HG02678 (cell line): Measurements from ENCODE around the gene DEPDC7.
A peak's percentile ranks its signal among the peaks of the same experiment; 100 is the strongest.

Source experiments
- ATAC-seq: cut with Tn5 transposase; IDR thresholded peaks from one replicate; pipeline ENCODE4 v1.9.1; 2021; ENCODE audit warnings: mild to moderate bottlenecking, moderate library complexity; ENCODE audit not compliant: unreplicated experiment

Gene DEPDC7

DNA sequence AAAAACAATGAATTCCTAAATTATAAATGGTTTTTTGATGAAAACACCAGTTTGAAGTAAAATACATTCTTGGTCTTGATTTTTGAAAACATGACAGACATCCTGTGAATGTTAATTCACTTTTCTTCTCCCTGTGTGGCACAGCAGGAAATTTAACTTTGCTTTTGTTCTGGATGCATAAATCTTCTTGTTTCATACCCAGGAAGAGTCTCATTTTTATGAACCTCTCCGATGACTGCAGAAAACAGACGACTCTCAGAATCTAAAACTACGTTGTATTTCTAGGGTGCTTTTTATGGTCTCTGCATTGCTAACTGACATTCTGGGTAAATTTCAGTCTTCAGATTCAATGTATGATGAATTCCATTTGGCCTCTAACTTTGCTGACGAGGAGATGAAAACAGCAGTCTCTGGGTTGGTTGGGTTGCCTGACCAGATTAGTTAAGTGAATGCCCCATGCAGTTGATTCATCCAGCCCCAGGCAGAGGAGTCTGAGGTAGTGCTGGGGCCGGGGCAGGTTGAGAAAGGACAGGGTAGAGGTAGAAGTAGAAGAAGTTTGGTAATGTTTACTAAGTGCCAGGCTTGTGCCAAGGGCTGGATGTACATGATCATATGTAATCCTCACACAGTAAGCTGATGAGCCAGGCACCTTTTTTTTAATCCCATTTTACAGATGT is 43.8 kb downstream of the DEPDC7 start:
- ATAC-seq: no peak

GRCh38 chr11:33060271-33060670 is 44.6 kb downstream of the DEPDC7 start:
- ATAC-seq: no peak

GRCh38 chr11:33062137-33062536 is 46.5 kb downstream of the DEPDC7 start:
- no peak for ATAC-seq

DNA sequence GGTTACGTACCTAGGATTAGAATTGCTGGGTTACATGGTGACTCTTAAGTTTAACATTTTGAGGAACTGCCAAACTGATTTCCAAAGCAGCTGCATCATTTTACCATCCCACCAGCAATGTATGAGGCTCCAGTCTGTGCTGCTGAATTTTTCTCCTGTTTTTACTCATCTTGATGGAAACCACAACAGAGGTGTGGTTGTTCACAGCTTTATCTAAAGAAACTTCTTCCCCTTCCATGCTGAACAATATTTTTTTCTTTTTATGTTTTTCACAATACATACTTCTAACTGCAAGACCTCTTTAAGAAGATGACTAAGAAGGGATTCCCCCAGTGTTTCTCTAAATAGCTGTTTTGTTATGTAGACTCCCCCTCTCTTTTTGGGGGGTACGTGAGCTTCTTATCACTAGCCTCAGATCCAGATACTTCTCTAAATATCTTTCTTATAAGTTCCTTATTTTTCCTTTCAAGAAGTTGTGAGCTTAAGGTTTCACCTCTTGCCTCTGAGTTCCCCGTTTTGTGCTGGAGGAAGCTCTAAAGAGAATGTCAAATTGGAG is 47.7 kb downstream of the DEPDC7 start:
- no peak for ATAC-seq

GRCh38 chr11:33064033-33064825 is 48.6 kb downstream of the DEPDC7 start:
- no peak for ATAC-seq

DNA sequence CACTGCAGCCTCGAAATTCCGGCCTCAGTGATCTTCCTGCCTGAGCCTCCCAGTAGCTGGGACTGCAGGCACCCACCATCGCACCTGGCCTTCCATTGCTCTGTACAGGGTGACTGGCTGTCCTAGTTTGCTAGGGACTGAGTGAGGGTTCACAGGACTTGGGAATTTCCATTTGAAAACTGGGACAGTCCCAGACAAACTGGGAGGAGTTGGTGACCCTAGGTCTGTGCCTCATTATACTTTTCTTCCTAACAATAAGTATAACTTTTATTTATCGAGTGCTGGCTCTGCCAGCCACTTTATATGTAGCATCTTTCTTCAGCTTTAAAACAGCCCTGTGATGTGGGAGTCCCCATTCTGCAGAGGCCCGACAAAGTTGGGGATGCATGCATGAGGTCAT is 49.2 kb downstream of the DEPDC7 start:
- no peak for ATAC-seq

DNA sequence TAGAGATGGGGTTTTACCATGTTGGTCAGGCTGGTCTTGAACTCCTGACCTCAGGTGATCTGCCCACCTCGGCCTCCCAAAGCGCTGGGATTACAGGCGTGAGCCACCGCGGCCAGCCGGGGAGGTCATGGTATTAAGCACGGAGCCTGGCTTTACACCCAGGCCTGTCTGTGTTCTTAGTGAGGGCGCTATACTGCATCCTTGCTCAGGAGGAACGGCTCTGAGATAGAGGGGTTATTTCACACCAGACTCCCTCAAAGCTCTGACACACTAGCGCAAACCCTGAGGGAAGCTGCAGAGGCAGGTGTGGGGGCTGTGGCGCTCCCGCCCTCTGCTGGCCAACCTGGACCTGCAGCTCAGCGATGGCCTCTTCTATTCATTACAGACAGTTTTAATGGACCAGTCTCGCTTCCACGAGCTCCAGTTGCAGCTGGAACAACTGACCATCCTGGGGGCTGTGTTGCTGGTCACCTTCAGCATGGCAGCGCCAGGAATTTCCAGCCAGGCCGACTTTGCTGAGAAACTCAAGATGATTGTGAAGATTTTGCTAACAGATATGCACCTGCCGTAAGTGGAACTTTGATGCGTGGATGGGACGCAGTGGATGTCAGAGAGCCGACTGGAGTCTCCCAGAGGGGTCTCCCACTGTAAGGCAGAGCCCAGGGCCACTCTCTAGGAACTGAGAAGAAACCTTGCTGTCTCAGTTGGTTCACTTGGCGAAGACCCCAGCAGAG is 49.9 kb downstream of the DEPDC7 start:
- ATAC-seq: peak; percentile 72

- no peak for ATAC-seq
These were observed 51.6 kb downstream of the DEPDC7 start for GRCh38 chr11:33067294-33067693.

DNA sequence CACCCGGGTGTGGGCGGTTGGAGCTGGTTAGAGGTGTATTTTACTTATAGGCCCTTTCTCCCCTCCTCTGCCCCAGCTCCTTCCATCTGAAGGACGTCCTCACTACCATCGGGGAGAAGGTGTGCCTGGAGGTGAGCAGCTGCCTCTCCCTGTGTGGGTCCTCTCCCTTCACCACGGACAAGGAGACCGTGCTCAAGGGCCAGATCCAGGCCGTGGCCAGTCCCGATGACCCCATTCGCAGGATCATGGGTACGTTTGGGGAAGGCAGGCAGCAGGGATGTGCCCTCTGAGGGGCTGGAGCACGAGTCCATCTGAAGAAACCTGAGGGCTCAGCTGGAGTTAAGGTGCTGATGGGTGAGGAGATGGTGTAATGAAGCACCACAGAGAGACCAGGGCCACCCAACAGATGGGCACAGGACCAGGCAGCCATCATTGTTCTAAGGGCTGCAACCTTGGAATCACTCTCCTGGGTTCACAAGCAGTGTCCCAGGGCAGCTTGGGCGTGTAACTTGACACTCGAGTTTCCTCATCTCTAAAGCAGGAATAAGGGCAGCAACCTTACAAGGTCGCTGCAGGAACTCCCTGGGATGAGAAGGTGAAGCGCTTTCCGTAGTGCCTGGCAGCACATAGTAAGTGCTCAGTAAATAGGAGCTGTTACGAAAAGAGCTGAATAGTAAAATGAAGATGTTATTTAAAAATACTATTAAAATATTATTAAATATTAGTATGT is 53.1 kb downstream of the DEPDC7 start:
- ATAC-seq: no peak

- ATAC-seq: no peak
These were observed 56.8 kb downstream of the DEPDC7 start for GRCh38 chr11:33072465-33072864.
